HepG2 (cell line): Measurements from ENCODE around the gene DENND10. TPM values are rescaled to one million over a fixed set of nuclear protein-coding genes. Genes with fewer than 3 reads are reported as not detected.

Experiments used
- ATAC-seq: fragments of 200-7000 bp; cut with Tn5 transposase; 3 replicates; pipeline ENCODE4 v1.9.1; 2020; ENCODE audit warnings: mild to moderate bottlenecking, moderate library complexity
- BruUV-seq: library from RNA; stranded (reverse); fragments of 400-500 nt; replicated peaks from 2 replicates; lab custom pipeline; 2021; lab: Mats Ljungman, UMichigan
- CTCF ChIA-PET: fragments of 300-600 bp; formaldehyde crosslinking; extraction: SDS; loops from one replicate; lab custom pipeline; 2021; ENCODE audit warnings: low total read pairs, inconsistent platforms, low intra/inter-chr PET ratio; lab: Yijun Ruan, JAX
- POLR2A ChIA-PET: fragments of 350-600 bp; sonication (Branson Sonifier 250); formaldehyde crosslinking; loops from one replicate; lab custom pipeline; 2020; ENCODE audit warnings: antibody characterized with exemption, inconsistent platforms; lab: Yijun Ruan, JAX
- DNase-seq: peaks from one replicate; pipeline ENCODE4 v3.0.0-alpha.2; 2015; ENCODE audit warnings: low spot score
- FAIRE-seq: peaks from 3 replicates; lab custom pipeline; 2011; peaks lifted over from hg19 to GRCh38; lab: Jason Lieb, UNC
- H2AFZ ChIP-seq: one replicate; pipeline ENCODE4 v1.6.1; 2011; ENCODE audit warnings: low read length, inconsistent platforms
- H3K27ac ChIP-seq: fragments of 300-600 bp; 3 replicates; pipeline ENCODE4 v1.8.0; 2011; ENCODE audit warnings: mixed run types, mild to moderate bottlenecking, mixed read lengths, low read length, inconsistent platforms; ENCODE audit not compliant: insufficient read depth; ENCODE audit errors: extremely low read length
- H3K27me3 ChIP-seq, 2 experiments: fragments of 200-600 bp in 1 of 2; 2 replicates in 1 of 2; 3 replicates in 1 of 2; pipeline versions ENCODE4 v1.6.0 to v1.8.0; 2011; ENCODE audit warnings: low read length in 2 of 2, mild to moderate bottlenecking in 2 of 2, moderate library complexity in 2 of 2, inconsistent platforms in 1 of 2; ENCODE audit not compliant: insufficient read depth in 2 of 2, control insufficient read depth in 1 of 2
- H3K36me3 ChIP-seq, 2 experiments: fragments of 200-600 bp in 1 of 2; replicated peaks in 1 of 2; 2 replicates in 1 of 2; 3 replicates in 1 of 2; pipeline versions ENCODE4 v1.5.1 to v1.8.0; 2011; ENCODE audit warnings: low read length in 2 of 2, inconsistent platforms in 1 of 2; ENCODE audit not compliant: insufficient read depth in 2 of 2, control insufficient read depth in 1 of 2
- H3K4me1 ChIP-seq: 2 replicates; pipeline ENCODE4 v1.5.1; 2012; ENCODE audit warnings: low read length, inconsistent platforms; ENCODE audit not compliant: insufficient read depth
- H3K4me2 ChIP-seq: 2 replicates; pipeline ENCODE4 v1.6.0; 2011; ENCODE audit warnings: low read depth, low read length, inconsistent platforms
- H3K4me3 ChIP-seq, 3 experiments: fragments of 200-600 bp in 1 of 3; sonication (generic), shearing (Covaris generic) in 1 of 3; replicated peaks in 1 of 3; 2 replicates each; pipeline ENCODE4 v1.5.1; 2011 to 2016; ENCODE audit warnings: low read length in 3 of 3, inconsistent platforms in 2 of 3, low read depth in 2 of 3, mild to moderate bottlenecking in 2 of 3, control low read depth in 1 of 3, mixed read lengths in 1 of 3; ENCODE audit not compliant: insufficient read depth in 1 of 3
- H3K79me2 ChIP-seq: one replicate; pipeline ENCODE4 v1.6.1; 2011; ENCODE audit warnings: low read length, inconsistent platforms; ENCODE audit not compliant: insufficient read depth
- H3K9ac ChIP-seq: 2 replicates; pipeline ENCODE4 v1.6.0; 2011; ENCODE audit warnings: mild to moderate bottlenecking, low read depth, low read length, inconsistent platforms; ENCODE audit not compliant: insufficient read depth
- H3K9me3 ChIP-seq: 2 replicates; pipeline ENCODE4 v1.5.1; 2012; ENCODE audit warnings: mild to moderate bottlenecking, low read length
- H4K20me1 ChIP-seq: 2 replicates; pipeline ENCODE4 v1.6.0; 2011; ENCODE audit warnings: inconsistent platforms, mild to moderate bottlenecking, low read length, moderate library complexity; ENCODE audit not compliant: insufficient read depth
- ARNT ChIP-seq: fragments of 450-650 bp; IDR thresholded peaks from 2 replicates; pipeline ENCODE4 v1.6.1; 2017
- ASH2L ChIP-seq: fragments of 300-600, 200-600 bp; sonication (generic); IDR thresholded peaks from 2 replicates; pipeline ENCODE4 v1.7.0; 2017; ENCODE audit warnings: low read depth, mild to moderate bottlenecking, moderate library complexity, mixed read lengths, low read length; ENCODE audit not compliant: insufficient read length
- CENPT ChIP-seq: sonication (generic); formaldehyde crosslinking; IDR thresholded peaks from 2 replicates; pipeline ENCODE4 v1.8.0; 2022; ENCODE audit warnings: low read depth, mild to moderate bottlenecking, moderate library complexity, missing genetic modification reagents
- CHCHD3 ChIP-seq: sonication (generic); formaldehyde crosslinking; IDR thresholded peaks from 2 replicates; pipeline ENCODE4 v1.8.0; 2022; ENCODE audit warnings: mild to moderate bottlenecking, missing genetic modification reagents, moderate library complexity
- CREBL2 ChIP-seq: sonication (generic); formaldehyde crosslinking; IDR thresholded peaks from 2 replicates; pipeline ENCODE4 v1.8.1; 2023; ENCODE audit warnings: missing genetic modification reagents, mild to moderate bottlenecking, borderline replicate concordance
- E2F2 ChIP-seq: sonication (generic); formaldehyde crosslinking; IDR thresholded peaks from 2 replicates; pipeline ENCODE4 v1.4.0; 2020; ENCODE audit warnings: missing genetic modification reagents, borderline replicate concordance
- GTF2F1 ChIP-seq: fragments of 150-350 bp; IDR thresholded peaks from 2 replicates; pipeline ENCODE4 v1.6.1; 2014; ENCODE audit warnings: low read length
- HNRNPL ChIP-seq: fragments of 200-400 bp; formaldehyde crosslinking; IDR thresholded peaks from 2 replicates; pipeline ENCODE4 v1.6.1; 2017; ENCODE audit warnings: mild to moderate bottlenecking, low read depth, low read length
- NKX3-1 ChIP-seq: sonication (generic); formaldehyde crosslinking; IDR thresholded peaks from 2 replicates; pipeline ENCODE4 v1.5.0; 2020; ENCODE audit warnings: missing genetic modification reagents
- PITX1 ChIP-seq: sonication (generic); formaldehyde crosslinking; IDR thresholded peaks from 2 replicates; pipeline ENCODE4 v1.5.1; 2020; ENCODE audit warnings: mild to moderate bottlenecking, missing genetic modification reagents
- SALL1 ChIP-seq: sonication (generic); formaldehyde crosslinking; IDR thresholded peaks from 2 replicates; pipeline ENCODE4 v1.8.0; 2022; ENCODE audit warnings: mild to moderate bottlenecking, missing genetic modification reagents
- ZMYM3 ChIP-seq: sonication (generic); formaldehyde crosslinking; IDR thresholded peaks from 2 replicates; pipeline ENCODE4 v1.5.1; 2020; ENCODE audit warnings: mild to moderate bottlenecking, missing genetic modification reagents
- ZNF281 ChIP-seq: sonication (generic); formaldehyde crosslinking; IDR thresholded peaks from 2 replicates; pipeline ENCODE4 v1.4.0; 2020; ENCODE audit warnings: missing genetic modification reagents, borderline replicate concordance
- ZNF567 ChIP-seq: sonication (generic); formaldehyde crosslinking; IDR thresholded peaks from 2 replicates; pipeline ENCODE4 v1.8.1; 2023; ENCODE audit warnings: mild to moderate bottlenecking, missing genetic modification reagents, borderline replicate concordance
- ZNF629 ChIP-seq: sonication (generic); formaldehyde crosslinking; conservative IDR thresholded peaks from 2 replicates; pipeline ENCODE4 v1.5.0; 2020; ENCODE audit warnings: missing genetic modification reagents
- ZSCAN12 ChIP-seq: sonication (generic); formaldehyde crosslinking; IDR thresholded peaks from 2 replicates; pipeline ENCODE4 v1.9.0; 2021; ENCODE audit warnings: mild to moderate bottlenecking, missing genetic modification reagents
- ZXDC ChIP-seq: sonication (generic); formaldehyde crosslinking; IDR thresholded peaks from 2 replicates; pipeline ENCODE4 v1.5.0; 2020; ENCODE audit warnings: mild to moderate bottlenecking, missing genetic modification reagents
- WGBS: methylation state at CpG from one replicate; pipeline ENCODE4 v1.1.6; 2017; ENCODE audit warnings: low lambda C conversion rate; 5-methylcytosine and 5-hydroxymethylcytosine counted together
- in situ Hi-C: cut with HindIII; loops from 2 replicates; pipeline ENCODE4 v1.10.0; 2017; ENCODE audit warnings: low pct_unique_long_range_greater_than_20kb; ENCODE audit not compliant: extremely low pct_ligation_motif_present
- intact Hi-C: fragments of 100-400 bp; cut with micrococcal nuclease; formaldehyde crosslinking; loops from one replicate; pipeline ENCODE4 v1.10.0; 2022; ENCODE audit not compliant: unreplicated experiment
- polyA plus RNA-seq, 8 experiments: library from polyadenylated mRNA; depleted of rRNA in 3 of 8; stranded (reverse) in 7 of 8; unstranded in 1 of 8; fragments of >200 nt; fragmentation: Illumina TruSeq in 4 of 8; extraction: Trizol in 4 of 8; gene quantifications; 2 replicates each; pipeline versions ENCODE4 v1.2.1 to v1.2.3, GENCODE V29; 2011 to 2016; ENCODE audit warnings: low read depth in 4 of 8, missing spikeins in 1 of 8, mixed read lengths in 1 of 8; ENCODE audit not compliant: insufficient read depth in 1 of 8
- total RNA-seq, 5 experiments: library from RNA; depleted of rRNA; stranded (reverse); fragments of >200 nt; fragmentation: Illumina TruSeq; extraction: Trizol; gene quantifications; 2 replicates each; pipeline ENCODE4 v1.2.3, GENCODE V29; 2016; ENCODE audit warnings: low read depth in 1 of 5

Gene DENND10
- total and polyA plus RNA-seq, 2 of the 13 experiments (the other 11 are each of a cell fraction or from before 2014, with no cell fraction given) = 43.7 to 78.8 TPM

GRCh38 chr10:119104654-119105015, 722 bp downstream of the DENND10 start:
- ChIA-PET CTCF (no interaction called here), POLR2A (interaction anchor here (1.3 to 4.1 kb wide), 6 partner anchors 10 to 103 kb away, joined by 3 to 106 read pairs (median 20); partner anchors contain the start of genes EIF3A and GRK5)
- peaks cover 16% of the 10 kb centered on the region for H3K79me2 ChIP-seq
- H4K20me1 ChIP-seq = no peaks in the 10 kb centered on the region
- ATAC-seq = no peak
- peak overlapping the region; percentile 62 for H3K27ac ChIP-seq
- no peaks in the 10 kb centered on the region; a peak in 1 of 5 replicates for H3K36me3 ChIP-seq
- H3K4me3 ChIP-seq = peak overlapping the region; percentile 70 to 92 (median 83)
- DNase-seq = no peak
- 0% methylated on average over 7 of the region's 22 CpGs for WGBS
- intact Hi-C loops = no loop called here
- peaks cover 56% of the 10 kb centered on the region for H3K4me1 ChIP-seq
- FAIRE-seq = no peak
- peak overlapping the region; percentile 89 for H3K4me2 ChIP-seq
- H3K27me3 ChIP-seq = no peaks in the 10 kb centered on the region
- peak overlapping the region; percentile 80 for H3K9ac ChIP-seq
- no TSS peak for BruUV-seq
- H2AFZ ChIP-seq = no peak overlapping the region
- H3K9me3 ChIP-seq = no peaks in the 10 kb centered on the region
- in situ Hi-C loops = no loop called here
- TF ChIP-seq CHCHD3 (CRISPR knock-in tag) (0 out of 2 replicates have a peak, but pooled peaks have one; percentile 38), NKX3-1 (CRISPR knock-in tag) (no peak), ZSCAN12 (no peak), ZNF629 (CRISPR knock-in tag) (peak; percentile 95), ZMYM3 (peak; percentile 40; the same call in 1 of the 2 replicates), E2F2 (CRISPR knock-in tag) (no peak), ZNF567 (CRISPR knock-in tag) (0 out of 2 replicates have a peak, but pooled peaks have one; percentile 22), CENPT (no peak), HNRNPL (no peak), ZNF281 (peak; percentile 49; the same call in 1 of the 2 replicates), CREBL2 (CRISPR knock-in tag) (no peak), GTF2F1 (no peak), PITX1 (CRISPR knock-in tag) (no peak), ZXDC (CRISPR knock-in tag) (no peak), ASH2L (peak; percentile 10), ARNT (no peak), SALL1 (CRISPR knock-in tag) (no peak)
